Mucosa of stomach (tissue), 1 donor: ENCODE data around the gene SRSF2.

ENCODE experiments used
- H3K27me3 ChIP-seq: one replicate; pipeline ENCODE4 v1.7.0; 2013; ENCODE audit warnings: mild to moderate bottlenecking, low read length; ENCODE audit not compliant: control insufficient read depth, insufficient read depth
- H3K36me3 ChIP-seq: one replicate; pipeline ENCODE4 v1.7.0; 2013; ENCODE audit warnings: low read length; ENCODE audit not compliant: control insufficient read depth, insufficient read depth
- H3K4me1 ChIP-seq: one replicate; pipeline ENCODE4 v1.7.0; 2013; ENCODE audit warnings: mild to moderate bottlenecking, low read length; ENCODE audit not compliant: control insufficient read depth, insufficient read depth
- H3K4me3 ChIP-seq: one replicate; pipeline ENCODE4 v1.7.0; 2013; ENCODE audit warnings: low read length
- H3K9ac ChIP-seq: one replicate; pipeline ENCODE4 v1.7.0; 2013; ENCODE audit warnings: mild to moderate bottlenecking, low read length, moderate library complexity
- H3K9me3 ChIP-seq: one replicate; pipeline ENCODE4 v1.7.0; 2013; ENCODE audit warnings: mild to moderate bottlenecking, low read length, moderate library complexity; ENCODE audit not compliant: control insufficient read depth
- donor health status: Pancreatic carcinoma.

Gene SRSF2

GRCh38 chr17:76737082-76737675 lies at the start of gene SRSF2:
SRSF2 (minus strand) TSS chr17:76737331; CDS start chr17:76737160, 171 bp downstream.
- no peaks in the 10 kb centered on the region for H3K36me3 ChIP-seq
- H3K9ac ChIP-seq, result peak within 1 kb of the TSS; percentile 88
- no peaks in the 10 kb centered on the region for H3K27me3 ChIP-seq
- peaks cover 12% of the 10 kb centered on the region for H3K4me1 ChIP-seq
- peak within 1 kb of the TSS; percentile 76 for H3K4me3 ChIP-seq
- H3K9me3 ChIP-seq, result no peaks in the 10 kb centered on the region

GRCh38 chr17:76784926-76785325 lies 47.8 kb upstream of the SRSF2 start:
- no peaks in the 10 kb centered on the region for H3K36me3 ChIP-seq
- H3K9ac ChIP-seq, result no peak overlapping the region
- no peaks in the 10 kb centered on the region for H3K9me3 ChIP-seq
- no peak overlapping the region for H3K4me3 ChIP-seq
- H3K27me3 ChIP-seq, result no peaks in the 10 kb centered on the region
- H3K4me1 ChIP-seq, result peaks cover 5% of the 10 kb centered on the region

- H3K9me3 ChIP-seq, result no peaks in the 10 kb centered on the region
- no peaks in the 10 kb centered on the region for H3K27me3 ChIP-seq
- H3K9ac ChIP-seq, result no peak overlapping the region
- H3K4me1 ChIP-seq, result peaks cover 5% of the 10 kb centered on the region
- no peaks in the 10 kb centered on the region for H3K36me3 ChIP-seq
- H3K4me3 ChIP-seq, result no peak overlapping the region
Observed at GRCh38 chr17:76783146-76783545, 46.0 kb upstream of the SRSF2 start.

- Histone ChIP-seq H3K36me3 (no peaks in the 10 kb centered on the region), H3K9me3 (no peaks in the 10 kb centered on the region), H3K4me3 (no peak overlapping the region), H3K27me3 (no peaks in the 10 kb centered on the region), H3K9ac (no peak overlapping the region), H3K4me1 (no peaks in the 10 kb centered on the region)
Observed at GRCh38 chr17:76781056-76781982, 44.2 kb upstream of the SRSF2 start.

GRCh38 chr17:76775021-76775600 lies 38.0 kb upstream of the SRSF2 start:
- peaks cover 4% of the 10 kb centered on the region for H3K36me3 ChIP-seq
- no peak overlapping the region for H3K9ac ChIP-seq
- H3K9me3 ChIP-seq, result no peaks in the 10 kb centered on the region
- no peak overlapping the region for H3K4me3 ChIP-seq
- peaks cover 3% of the 10 kb centered on the region for H3K4me1 ChIP-seq
- H3K27me3 ChIP-seq, result no peaks in the 10 kb centered on the region

GRCh38 chr17:76772842-76773525 lies 35.9 kb upstream of the SRSF2 start:
- Histone ChIP-seq H3K4me3 (no peak overlapping the region), H3K9me3 (no peaks in the 10 kb centered on the region), H3K27me3 (no peaks in the 10 kb centered on the region), H3K36me3 (peaks cover 4% of the 10 kb centered on the region), H3K9ac (no peak overlapping the region), H3K4me1 (peaks cover 3% of the 10 kb centered on the region)

- no peaks in the 10 kb centered on the region for H3K36me3 ChIP-seq
- H3K4me1 ChIP-seq, result no peaks in the 10 kb centered on the region
- no peak overlapping the region for H3K4me3 ChIP-seq
- H3K9ac ChIP-seq, result no peak overlapping the region
- H3K27me3 ChIP-seq, result no peaks in the 10 kb centered on the region
- no peaks in the 10 kb centered on the region for H3K9me3 ChIP-seq
Observed at GRCh38 chr17:76758570-76758969, 21.4 kb upstream of the SRSF2 start.

- H3K9me3 ChIP-seq, result no peaks in the 10 kb centered on the region
- H3K36me3 ChIP-seq, result no peaks in the 10 kb centered on the region
- no peaks in the 10 kb centered on the region for H3K4me1 ChIP-seq
- H3K27me3 ChIP-seq, result no peaks in the 10 kb centered on the region
- no peak overlapping the region for H3K4me3 ChIP-seq
- no peak overlapping the region for H3K9ac ChIP-seq
Observed at GRCh38 chr17:76757256-76757655, 20.1 kb upstream of the SRSF2 start.

GRCh38 chr17:76755285-76755684 lies 18.2 kb upstream of the SRSF2 start:
- no peaks in the 10 kb centered on the region for H3K9me3 ChIP-seq

GRCh38 chr17:76753061-76753961 lies 16.2 kb upstream of the SRSF2 start:
- Histone ChIP-seq H3K9ac (peak overlapping the region; percentile 29), H3K9me3 (no peaks in the 10 kb centered on the region), H3K4me3 (no peak overlapping the region), H3K36me3 (no peaks in the 10 kb centered on the region), H3K27me3 (no peaks in the 10 kb centered on the region), H3K4me1 (no peaks in the 10 kb centered on the region)

More at GRCh38 chr17:76755285-76755684, 18.2 kb upstream of the SRSF2 start:
- H3K27me3 ChIP-seq, result no peaks in the 10 kb centered on the region
- no peaks in the 10 kb centered on the region for H3K4me1 ChIP-seq
- no peak overlapping the region for H3K9ac ChIP-seq
- H3K36me3 ChIP-seq, result no peaks in the 10 kb centered on the region
- H3K4me3 ChIP-seq, result no peak overlapping the region

- H3K27me3 ChIP-seq, result no peaks in the 10 kb centered on the region
- H3K4me1 ChIP-seq, result no peaks in the 10 kb centered on the region
- H3K9me3 ChIP-seq, result no peaks in the 10 kb centered on the region
- H3K36me3 ChIP-seq, result no peaks in the 10 kb centered on the region
- H3K9ac ChIP-seq, result no peak overlapping the region
- no peak overlapping the region for H3K4me3 ChIP-seq
Observed at GRCh38 chr17:76752006-76752405, 14.9 kb upstream of the SRSF2 start.
